D721Med (cell line): ENCODE measurements around the gene ZMIZ1.

Experiments
- DNase-seq: peaks from one replicate; pipeline ENCODE4 v3.0.0; 2011; ENCODE audit warnings: low spot score; ENCODE audit not compliant: insufficient read length
- FAIRE-seq: peaks from 2 replicates; lab custom pipeline; 2011; peaks lifted over from hg19 to GRCh38; lab: Jason Lieb, UNC
- CTCF ChIP-seq: IDR thresholded peaks from 2 replicates; pipeline ENCODE4 v1.5.1; 2012; ENCODE audit warnings: mild to moderate bottlenecking, control low read depth; ENCODE audit not compliant: insufficient read depth; ENCODE audit errors: missing control alignments

Gene ZMIZ1

GRCh38 chr10:79286318-79286951, 217.7 kb downstream of the ZMIZ1 start:
- TF ChIP-seq CTCF: no peak
- DNase-seq (no peak), FAIRE-seq (no peak)

- no peak for FAIRE-seq
- TF ChIP-seq CTCF: no peak
- no peak for DNase-seq
These were observed 219.4 kb downstream of the ZMIZ1 start for GRCh38 chr10:79287973-79288723.

DNA sequence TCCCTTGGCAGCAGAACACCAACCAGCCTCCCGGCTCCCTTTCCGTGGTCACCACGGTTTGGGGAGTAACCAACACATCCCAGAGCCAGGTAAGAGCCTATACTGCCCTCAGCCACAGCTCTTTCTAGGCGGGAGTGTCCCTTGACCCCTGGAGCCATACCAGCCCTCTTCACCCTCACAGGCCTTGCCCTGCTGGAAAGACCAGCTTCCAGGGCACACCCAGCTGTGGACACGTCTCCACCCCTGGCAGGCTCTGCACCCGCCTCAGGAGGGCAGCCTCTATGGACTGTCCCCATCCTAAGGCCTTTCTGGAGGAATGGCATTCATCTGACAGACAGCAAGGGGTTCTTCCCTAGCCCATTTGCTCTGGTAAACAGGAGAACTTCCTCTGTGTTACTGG, 221.0 kb downstream of the ZMIZ1 start:
- no peak for FAIRE-seq
- no peak for TF ChIP-seq CTCF
- DNase-seq: no peak

- TF ChIP-seq CTCF: no peak
- DNase-seq (no peak), FAIRE-seq (no peak)
These were observed 223.4 kb downstream of the ZMIZ1 start for GRCh38 chr10:79292026-79292766.

DNA sequence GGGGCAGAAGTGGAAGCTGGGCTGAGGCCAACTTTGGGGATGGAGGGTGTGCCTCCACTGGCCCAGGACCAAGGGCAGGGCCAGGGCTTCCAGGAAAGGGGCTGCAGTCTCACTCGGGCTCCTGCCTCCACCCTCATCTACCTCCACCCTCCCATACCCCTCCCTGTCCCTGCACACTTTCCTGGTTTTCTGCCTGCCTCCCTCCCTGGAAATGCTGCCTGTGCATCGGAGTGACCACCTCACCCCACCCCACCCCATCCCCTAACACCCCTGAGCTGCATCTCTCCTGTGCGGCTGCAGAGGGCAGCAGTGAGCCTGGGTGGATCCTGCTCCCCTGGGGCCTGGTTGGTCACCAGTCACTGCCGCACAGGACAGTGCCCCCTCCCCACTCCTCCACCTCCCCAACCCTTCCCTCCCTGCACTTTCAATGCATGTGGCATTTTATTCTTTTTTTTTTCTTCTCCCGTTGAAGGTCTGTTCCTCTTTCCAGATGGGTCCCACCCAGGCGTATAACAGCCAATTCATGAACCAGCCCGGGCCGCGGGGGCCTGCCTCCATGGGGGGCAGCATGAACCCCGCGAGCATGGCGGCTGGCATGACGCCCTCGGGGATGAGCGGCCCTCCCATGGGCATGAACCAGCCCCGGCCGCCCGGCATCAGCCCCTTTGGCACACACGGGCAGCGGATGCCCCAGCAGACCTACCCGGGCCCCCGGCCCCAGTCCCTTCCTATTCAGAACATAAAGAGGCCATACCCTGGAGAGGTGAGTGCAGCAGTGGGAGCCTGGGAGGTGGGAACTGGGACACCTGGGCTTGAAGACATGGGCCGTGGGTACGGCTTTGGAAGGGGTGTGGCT, 224.4 kb downstream of the ZMIZ1 start:
- FAIRE-seq (no peak), DNase-seq (peak; percentile 50)

More for the DNA sequence above, 224.4 kb downstream of the ZMIZ1 start:
- TF ChIP-seq CTCF: peak; percentile 40
